ENCODE data around the gene FBXL15. TPM values are rescaled to one million over a fixed set of nuclear protein-coding genes. Genes with fewer than 3 reads are reported as not detected.

FBXL15 gene
- total and polyA plus RNA-seq, 2 donors (not counting 1 experiment from before 2014, with no cell fraction given), result 15.5 to 20.7 TPM

DNA sequence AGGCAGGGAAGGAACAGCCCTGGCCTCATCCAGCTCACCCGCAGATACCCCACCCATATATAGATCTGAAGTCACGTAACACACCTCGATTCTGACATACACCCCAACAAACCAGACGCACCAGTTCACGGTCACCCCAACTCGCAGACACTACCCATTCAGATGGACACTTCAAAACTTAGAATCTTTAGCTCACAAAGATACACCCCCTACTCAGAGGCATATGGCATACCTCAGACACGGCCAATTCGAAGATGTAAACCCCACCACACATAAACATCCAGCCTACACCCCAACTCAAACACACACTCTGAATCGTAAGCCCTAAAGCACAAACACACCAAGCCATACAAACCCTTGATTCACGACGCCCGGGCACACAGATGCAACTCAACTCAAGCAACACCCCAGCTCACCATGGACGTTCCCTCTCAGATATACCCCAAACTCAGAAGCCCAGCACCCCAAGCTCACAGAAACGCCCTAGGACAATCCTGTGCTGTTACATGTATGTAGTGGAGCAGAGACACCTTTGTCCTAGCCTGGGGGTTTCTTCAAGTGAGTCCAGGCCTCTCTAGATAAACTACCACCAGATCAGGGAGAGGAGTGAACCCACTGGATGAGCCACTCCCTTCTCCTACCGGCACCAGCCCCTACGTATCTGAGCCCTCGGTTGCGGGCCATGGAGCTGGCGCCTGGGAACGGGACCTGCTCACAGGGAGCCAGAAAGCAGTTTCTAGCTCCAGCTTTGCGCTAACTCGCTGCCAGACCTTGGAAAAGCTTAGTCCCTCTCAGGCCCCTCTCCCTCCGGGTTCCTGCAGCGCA, 10.8 kb upstream of the FBXL15 start:
- Histone ChIP-seq H3K4me3 (ENCODE audit: control extremely low read depth in 1 of 5, extremely low read depth in 1 of 5, insufficient read depth in 1 of 5, low read depth in 2 of 5, low read length in 4 of 5) (peak overlapping the region in 3 of 5 experiments; percentile 18 to 22 (median 19)), H3K79me2 (ENCODE audit: control insufficient read depth, insufficient read depth, low read length) (no peaks in the 10 kb centered on the region), H3K9ac (ENCODE audit: low read length) (peak overlapping the region; percentile 47), H2AFZ (ENCODE audit: insufficient read depth, low read depth, low read length, poor library complexity, severe bottlenecking) (peak overlapping the region; percentile 22), H4K20me1 (ENCODE audit: control insufficient read depth, insufficient read depth, low read length, poor library complexity, severe bottlenecking) (peaks cover 2% of the 10 kb centered on the region), H3K4me1 (ENCODE audit: control insufficient read depth in 2 of 2, insufficient read depth in 2 of 2, low read length in 2 of 2) (peaks cover 26 to 33% of the 10 kb centered on the region in 2 donors), H3K4me2 (replicated peaks; ENCODE audit: low read depth, low read length, poor library complexity, severe bottlenecking) (peak overlapping the region; percentile 84), H3K36me3 (replicated peaks in 1 of 2; ENCODE audit: control extremely low read depth in 1 of 2, control insufficient read depth in 1 of 2, extremely low read depth in 1 of 2, insufficient read depth in 2 of 2, low read length in 1 of 2) (no peaks in the 10 kb centered on the region), H3K27ac (ENCODE audit: low read length in 2 of 2) (no peak overlapping the region), H3K27me3 (replicated peaks in 1 of 4; ENCODE audit: control extremely low read depth in 1 of 4, control insufficient read depth in 3 of 4, insufficient read depth in 4 of 4, low read length in 3 of 4) (peaks cover 0 to 69% (median 38%) of the 10 kb centered on the region in 4 experiments), H3K9me3 (ENCODE audit: control extremely low read depth in 1 of 3, control insufficient read depth in 2 of 3, insufficient read depth in 1 of 3, low read length in 2 of 3) (peaks cover 0 to 20% (median 0%) of the 10 kb centered on the region in 3 donors)
- TF ChIP-seq, protein P1, sequence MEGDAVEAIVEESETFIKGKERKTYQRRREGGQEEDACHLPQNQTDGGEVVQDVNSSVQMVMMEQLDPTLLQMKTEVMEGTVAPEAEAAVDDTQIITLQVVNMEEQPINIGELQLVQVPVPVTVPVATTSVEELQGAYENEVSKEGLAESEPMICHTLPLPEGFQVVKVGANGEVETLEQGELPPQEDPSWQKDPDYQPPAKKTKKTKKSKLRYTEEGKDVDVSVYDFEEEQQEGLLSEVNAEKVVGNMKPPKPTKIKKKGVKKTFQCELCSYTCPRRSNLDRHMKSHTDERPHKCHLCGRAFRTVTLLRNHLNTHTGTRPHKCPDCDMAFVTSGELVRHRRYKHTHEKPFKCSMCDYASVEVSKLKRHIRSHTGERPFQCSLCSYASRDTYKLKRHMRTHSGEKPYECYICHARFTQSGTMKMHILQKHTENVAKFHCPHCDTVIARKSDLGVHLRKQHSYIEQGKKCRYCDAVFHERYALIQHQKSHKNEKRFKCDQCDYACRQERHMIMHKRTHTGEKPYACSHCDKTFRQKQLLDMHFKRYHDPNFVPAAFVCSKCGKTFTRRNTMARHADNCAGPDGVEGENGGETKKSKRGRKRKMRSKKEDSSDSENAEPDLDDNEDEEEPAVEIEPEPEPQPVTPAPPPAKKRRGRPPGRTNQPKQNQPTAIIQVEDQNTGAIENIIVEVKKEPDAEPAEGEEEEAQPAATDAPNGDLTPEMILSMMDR (IDR thresholded peaks at IDR 0.05), result no peak
- peak; percentile 67 for TF ChIP-seq EZH2 (IDR thresholded peaks at IDR 0.05; ENCODE audit: borderline replicate concordance, insufficient read depth, low read depth, low read length, poor library complexity, severe bottlenecking)
- Mint-ChIP-seq H3K27me3 (peaks cover 52% of the 10 kb centered on the region), H3K4me3 (peak overlapping the region; percentile 83), H3K27ac (no peak overlapping the region), H3K4me1 (peaks cover 31% of the 10 kb centered on the region), H3K9me3 (ENCODE audit: insufficient read depth) (no peaks in the 10 kb centered on the region)
- intact Hi-C loops (cut with micrococcal nuclease), result loop anchor here (1.0 kb wide), 1 partner anchor 11 kb away; no protein-coding TSS in a partner anchor
- ATAC-seq (ENCODE audit: low read depth) (no peak), DNase-seq (peak; percentile 41)
- ChIA-PET POLR2A (interaction anchor here (1.2 to 3.3 kb wide), 3 partner anchors 8 to 15 kb away, joined by 3 to 14 read pairs (median 5); partner anchors contain the start of genes FBXL15 and NFKB2), CTCF (interaction anchor here (0.9 to 5.0 kb wide), 4 partner anchors 9 to 69 kb away, joined by 3 to 35 read pairs (median 12); partner anchors contain the start of gene FBXL15)
- WGBS (ENCODE audit: insufficient coverage), result 38% methylated on average over 19 of the region's 24 CpGs

All from B cell (primary cell).